Activated CD8-positive, alpha-beta T cell treated with anti-CD3 and anti-CD28 coated beads for 36 hours (primary cell): ENCODE data around the gene TAF1L. TPM values are rescaled to one million over a fixed set of nuclear protein-coding genes. Genes with fewer than 3 reads are reported as not detected.

Experiments used
- ATAC-seq: fragments of 200-7000 bp; cut with Tn5 transposase; one replicate; pipeline ENCODE4 v1.10.0; 2021; ENCODE audit warnings: mild to moderate bottlenecking, moderate library complexity
- CTCF ChIA-PET: fragments of 350-600 bp; sonication (Branson Sonifier 250); formaldehyde crosslinking; loops from one replicate; lab custom pipeline; 2021; ENCODE audit warnings: antibody characterized with exemption; lab: Charles Lee
- POLR2A ChIA-PET: fragments of 350-600 bp; sonication (Branson Sonifier 250); formaldehyde crosslinking; loops from one replicate; lab custom pipeline; 2021; ENCODE audit warnings: antibody characterized with exemption; lab: Charles Lee
- DNase-seq: peaks from one replicate; pipeline ENCODE4 v3.0.0-alpha.2; 2020
- H3K27ac Mint-ChIP-seq: one replicate; pipeline ENCODE4 v1.8.0; 2021; ENCODE audit warnings: mild to moderate bottlenecking, mixed read lengths
- H3K27me3 Mint-ChIP-seq: one replicate; pipeline ENCODE4 v1.8.0; 2021; ENCODE audit warnings: mixed read lengths
- H3K36me3 Mint-ChIP-seq: one replicate; pipeline ENCODE4 v1.8.0; 2021; ENCODE audit warnings: low read depth, mixed read lengths
- H3K4me1 Mint-ChIP-seq: one replicate; pipeline ENCODE4 v1.8.0; 2021; ENCODE audit warnings: low read depth, mixed read lengths
- H3K4me3 Mint-ChIP-seq: one replicate; pipeline ENCODE4 v1.8.0; 2021; ENCODE audit warnings: mild to moderate bottlenecking, moderate library complexity, mixed read lengths
- H3K9me3 Mint-ChIP-seq: one replicate; pipeline ENCODE4 v1.8.0; 2021; ENCODE audit warnings: mixed read lengths
- CTCF ChIP-seq: fragments of 200-600 bp; IDR thresholded peaks from one replicate; pipeline ENCODE4 v1.8.0; 2022; ENCODE audit warnings: antibody characterized with exemption, mild to moderate bottlenecking
- intact Hi-C: fragments of 100-400 bp; cut with micrococcal nuclease; formaldehyde crosslinking; loops from one replicate; pipeline ENCODE4 v1.10.0; 2022
- total RNA-seq, 2 experiments: library from RNA; stranded (reverse); gene quantifications; one replicate each; pipeline ENCODE4 v1.2.3, GENCODE V29; 2021

The TAF1L gene
- total RNA-seq, 2 experiments from 2014 or later = not detected

- intact Hi-C loops = no loop called here
- H3K36me3 Mint-ChIP-seq = no peaks in the 10 kb centered on the region
- H3K9me3 Mint-ChIP-seq = no peaks in the 10 kb centered on the region
- no peak overlapping the region for H3K27ac Mint-ChIP-seq
- no peak for TF ChIP-seq CTCF
- POLR2A ChIA-PET = no interaction called here
- CTCF ChIA-PET = no interaction called here
- DNase-seq (no peak), ATAC-seq (no peak)
- no peak overlapping the region for H3K4me3 Mint-ChIP-seq
- H3K27me3 Mint-ChIP-seq = no peaks in the 10 kb centered on the region
- H3K4me1 Mint-ChIP-seq = no peaks in the 10 kb centered on the region
Observed at GRCh38 chr9:32631991-32632390, 3.5 kb downstream of the TAF1L start.

- intact Hi-C loops = no loop called here
- Mint-ChIP-seq H3K27ac (no peak overlapping the region), H3K4me3 (no peak overlapping the region), H3K9me3 (no peaks in the 10 kb centered on the region), H3K4me1 (no peaks in the 10 kb centered on the region), H3K27me3 (no peaks in the 10 kb centered on the region), H3K36me3 (no peaks in the 10 kb centered on the region)
- no peak for ATAC-seq
- POLR2A ChIA-PET = no interaction called here
- no peak for TF ChIP-seq CTCF
- no peak for DNase-seq
- CTCF ChIA-PET = interaction anchor here (0.7 kb wide), 1 partner anchor 15 kb away, joined by 3 read pairs; no protein-coding TSS in a partner anchor
Observed at GRCh38 chr9:32627394-32627954, 8.0 kb downstream of the TAF1L start.

GRCh38 chr9:32625320-32625719, 10.1 kb downstream of the TAF1L start:
- Mint-ChIP-seq H3K4me3 (no peak overlapping the region), H3K4me1 (no peaks in the 10 kb centered on the region), H3K27me3 (peaks cover 2% of the 10 kb centered on the region), H3K9me3 (no peaks in the 10 kb centered on the region), H3K27ac (no peak overlapping the region), H3K36me3 (no peaks in the 10 kb centered on the region)
- ATAC-seq = no peak
- POLR2A ChIA-PET = no interaction called here
- TF ChIP-seq CTCF = no peak
- CTCF ChIA-PET = no interaction called here
- intact Hi-C loops = no loop called here
- no peak for DNase-seq

- POLR2A ChIA-PET = no interaction called here
- Mint-ChIP-seq H3K9me3 (no peaks in the 10 kb centered on the region), H3K27me3 (peaks cover 10% of the 10 kb centered on the region), H3K27ac (no peak overlapping the region), H3K4me3 (no peak overlapping the region), H3K4me1 (no peaks in the 10 kb centered on the region), H3K36me3 (no peaks in the 10 kb centered on the region)
- ATAC-seq = no peak
- intact Hi-C loops = no loop called here
- CTCF ChIA-PET = no interaction called here
- no peak for TF ChIP-seq CTCF
- DNase-seq = no peak
Observed at GRCh38 chr9:32622948-32623347, 12.5 kb downstream of the TAF1L start.

- DNase-seq = no peak
- ChIA-PET CTCF (interaction anchor here (0.8 kb wide), 1 partner anchor 38 kb away, joined by 3 read pairs; no protein-coding TSS in a partner anchor), POLR2A (no interaction called here)
- Mint-ChIP-seq H3K36me3 (no peaks in the 10 kb centered on the region), H3K4me3 (no peak overlapping the region), H3K27ac (no peak overlapping the region), H3K4me1 (no peaks in the 10 kb centered on the region), H3K9me3 (no peaks in the 10 kb centered on the region), H3K27me3 (peaks cover 16% of the 10 kb centered on the region)
- TF ChIP-seq CTCF = no peak
- intact Hi-C loops = no loop called here
- ATAC-seq = no peak
Observed at GRCh38 chr9:32618261-32618660, 17.2 kb downstream of the TAF1L start.
